ENCODE data around the gene NSG1.
A peak's percentile ranks its signal among the peaks of the same experiment; 100 is the strongest.
"Not testable (repeated sequence)": the region's sequence is repeated elsewhere in the genome, so short reads cannot be mapped to it uniquely, and the experiment has no call there.

Gene NSG1

DNA sequence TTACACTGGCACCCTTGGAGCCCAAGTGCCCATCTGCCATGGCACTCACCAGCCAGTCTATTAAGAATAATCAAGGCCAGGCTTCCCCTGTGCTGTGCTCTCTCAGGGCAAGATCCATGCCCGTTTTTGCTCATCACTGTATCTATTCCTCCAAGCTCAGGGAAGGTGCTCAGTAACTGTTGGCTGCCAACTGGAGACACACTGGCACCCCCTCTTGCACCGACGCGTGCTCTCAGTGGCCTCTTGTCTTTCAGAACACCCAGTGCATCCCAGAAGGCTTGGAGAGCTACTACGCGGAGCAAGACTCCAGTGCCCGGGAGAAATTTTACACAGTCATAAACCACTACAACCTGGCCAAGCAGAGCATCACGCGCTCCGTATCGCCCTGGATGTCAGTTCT is 30.1 kb downstream of the NSG1 start:
- Mint-ChIP-seq H3K4me1 (peaks cover 23% of the 10 kb centered on the region), H3K9me3 (no peaks in the 10 kb centered on the region), H3K4me3 (no peak overlapping the region), H3K27ac (no peak overlapping the region), H3K27me3 (no peaks in the 10 kb centered on the region), H3K36me3 (peaks cover 14% of the 10 kb centered on the region)

GRCh38 chr4:4417886-4418285 is 31.0 kb downstream of the NSG1 start:
- no peak overlapping the region for H3K27ac Mint-ChIP-seq
- no peaks in the 10 kb centered on the region for H3K9me3 Mint-ChIP-seq
- H3K27me3 Mint-ChIP-seq = no peaks in the 10 kb centered on the region
- H3K4me3 Mint-ChIP-seq = peak overlapping the region; percentile 7
- peaks cover 14% of the 10 kb centered on the region for H3K36me3 Mint-ChIP-seq
- peaks cover 23% of the 10 kb centered on the region for H3K4me1 Mint-ChIP-seq

- no peak overlapping the region for H3K4me3 Mint-ChIP-seq
- H3K36me3 Mint-ChIP-seq = peaks cover 16% of the 10 kb centered on the region
- no peak overlapping the region for H3K27ac Mint-ChIP-seq
Measured at GRCh38 chr4:4418676-4419390, 31.9 kb downstream of the NSG1 start.

DNA sequence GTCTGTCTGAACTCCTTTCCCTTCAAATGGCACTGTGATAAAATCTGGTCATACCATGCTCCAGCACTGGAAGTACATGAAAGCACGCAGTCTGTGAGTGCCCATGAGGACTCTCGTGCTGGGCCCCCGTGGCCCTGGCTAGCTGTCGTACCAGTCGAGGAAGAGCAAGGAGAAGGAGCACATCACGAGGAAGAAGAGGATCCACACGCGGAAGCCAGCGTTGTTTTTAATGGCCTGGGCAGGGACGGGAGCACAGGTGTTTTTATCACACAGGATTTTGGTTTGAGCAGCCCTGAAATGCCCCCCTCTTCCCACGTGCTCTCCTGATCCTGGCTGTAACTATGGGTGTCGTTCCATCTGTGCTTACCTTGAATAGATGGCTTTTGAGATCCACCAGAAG is 33.0 kb downstream of the NSG1 start:
- Mint-ChIP-seq H3K4me1 (peaks cover 23% of the 10 kb centered on the region), H3K4me3 (no peak overlapping the region), H3K36me3 (peaks cover 16% of the 10 kb centered on the region), H3K27me3 (no peaks in the 10 kb centered on the region), H3K9me3 (no peaks in the 10 kb centered on the region), H3K27ac (no peak overlapping the region)

More at GRCh38 chr4:4418676-4419390, 31.9 kb downstream of the NSG1 start:
- Mint-ChIP-seq H3K9me3 (no peaks in the 10 kb centered on the region), H3K4me1 (peaks cover 23% of the 10 kb centered on the region), H3K27me3 (no peaks in the 10 kb centered on the region)

DNA sequence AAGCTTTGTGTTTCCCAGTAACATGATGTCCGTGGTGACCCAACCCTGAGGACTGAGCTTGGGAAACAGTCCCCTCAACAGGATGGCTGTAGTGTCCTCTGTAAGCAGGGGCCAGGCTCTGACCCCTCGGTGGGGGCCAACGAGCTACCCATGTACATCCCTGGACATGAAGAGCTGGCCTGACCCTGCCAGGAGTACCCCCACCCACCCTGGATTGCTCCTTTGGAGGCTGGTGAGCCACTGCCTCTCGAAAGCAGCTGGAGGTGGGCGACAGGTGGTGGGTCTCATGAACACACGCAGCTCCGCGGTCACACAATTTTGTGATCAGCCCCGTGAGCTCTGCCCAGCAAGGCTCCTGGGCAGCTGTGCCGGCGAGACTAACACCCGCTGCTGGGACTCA is 33.5 kb downstream of the NSG1 start:
- Mint-ChIP-seq H3K4me1 (peaks cover 23% of the 10 kb centered on the region), H3K27ac (no peak overlapping the region), H3K4me3 (no peak overlapping the region), H3K9me3 (no peaks in the 10 kb centered on the region), H3K36me3 (peaks cover 16% of the 10 kb centered on the region), H3K27me3 (no peaks in the 10 kb centered on the region)

- Mint-ChIP-seq H3K4me3 (no peak overlapping the region), H3K4me1 (peaks cover 23% of the 10 kb centered on the region), H3K27ac (no peak overlapping the region), H3K9me3 (no peaks in the 10 kb centered on the region), H3K36me3 (peaks cover 15% of the 10 kb centered on the region), H3K27me3 (no peaks in the 10 kb centered on the region)
Measured at GRCh38 chr4:4421356-4421755, 34.5 kb downstream of the NSG1 start.

GRCh38 chr4:4422117-4422516 is 35.2 kb downstream of the NSG1 start:
- Mint-ChIP-seq H3K36me3 (peaks cover 11% of the 10 kb centered on the region), H3K4me1 (peaks cover 23% of the 10 kb centered on the region)
- H3K9me3 Mint-ChIP-seq, H3K27ac Mint-ChIP-seq, H3K4me3 Mint-ChIP-seq, H3K27me3 Mint-ChIP-seq: not testable (repeated sequence)

DNA sequence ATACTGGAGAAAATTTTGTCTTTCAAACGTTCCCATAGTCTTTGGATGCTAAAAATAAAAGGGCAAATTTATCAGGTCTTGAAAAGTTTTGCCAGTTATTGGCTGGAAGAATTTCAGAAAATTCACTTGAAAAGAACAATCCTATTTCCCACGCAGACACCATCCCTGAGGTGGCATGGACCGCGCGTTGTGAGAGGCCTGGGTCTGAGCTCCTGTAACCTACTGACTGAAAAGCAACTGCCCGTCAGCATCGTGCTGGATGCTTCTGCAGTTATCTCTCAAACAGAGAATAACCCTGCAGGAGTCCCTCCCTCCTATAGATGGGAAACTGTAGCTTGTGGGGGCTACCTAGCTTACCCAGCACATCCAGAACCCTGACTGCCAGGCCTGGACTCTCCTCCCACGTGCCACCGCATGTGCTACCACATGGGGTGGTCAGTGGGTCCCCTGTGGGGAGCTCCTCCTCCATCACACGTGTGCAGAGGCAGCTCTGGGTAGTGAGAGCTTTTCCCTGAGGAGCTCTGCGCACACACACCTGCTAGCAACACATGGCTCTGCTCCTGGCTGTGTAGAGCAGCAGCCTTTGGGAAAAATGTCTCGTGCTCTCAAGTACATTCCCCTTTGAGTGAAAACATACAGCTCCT is 36.1 kb downstream of the NSG1 start:
- H3K36me3 Mint-ChIP-seq = peaks cover 10% of the 10 kb centered on the region

DNA sequence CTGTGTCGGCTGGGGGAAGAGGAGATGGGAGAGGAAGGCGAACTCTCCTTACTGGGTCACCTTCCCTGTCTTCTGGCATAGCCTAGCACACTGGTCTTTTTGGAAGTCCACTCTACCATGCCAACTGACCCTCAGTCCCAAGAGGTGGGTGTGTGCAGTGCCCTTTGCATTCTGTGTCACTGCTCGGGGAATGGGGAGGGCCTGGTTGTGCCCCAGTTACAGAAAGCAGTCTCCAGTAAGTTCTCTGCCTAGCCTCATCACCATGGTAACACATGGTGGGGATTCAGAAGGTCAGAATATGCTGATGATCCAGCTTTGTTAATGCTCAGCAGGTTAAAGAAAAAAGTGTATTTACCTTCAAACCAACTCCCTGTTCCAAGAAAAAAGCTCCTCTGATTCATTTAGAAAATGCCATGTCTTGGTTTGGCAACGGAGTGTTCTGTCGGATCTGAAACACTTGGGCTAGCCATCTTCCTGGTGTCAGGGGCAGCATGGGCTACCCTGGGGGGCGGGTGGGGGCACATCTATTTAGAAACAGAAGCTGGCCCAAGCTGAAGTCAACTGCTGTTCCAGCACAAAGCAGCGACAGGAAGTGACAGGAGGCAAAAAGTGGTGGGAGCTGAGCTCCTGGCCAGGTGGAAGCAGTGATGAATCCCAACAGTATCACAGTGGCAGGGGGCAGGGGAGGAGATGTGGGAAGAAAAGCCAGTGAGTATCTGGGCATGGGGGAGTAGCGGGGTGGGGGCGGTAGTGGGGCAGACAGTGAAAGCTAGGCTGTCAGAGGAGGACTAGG is 37.0 kb downstream of the NSG1 start:
- Mint-ChIP-seq H3K9me3 (no peaks in the 10 kb centered on the region), H3K4me3 (no peak overlapping the region), H3K4me1 (peaks cover 10% of the 10 kb centered on the region), H3K27me3 (no peaks in the 10 kb centered on the region), H3K27ac (no peak overlapping the region), H3K36me3 (peaks cover 10% of the 10 kb centered on the region)

More for the DNA sequence above, 36.1 kb downstream of the NSG1 start:
- H3K4me3 Mint-ChIP-seq = no peak overlapping the region
- no peaks in the 10 kb centered on the region for H3K9me3 Mint-ChIP-seq
- H3K27ac Mint-ChIP-seq = no peak overlapping the region
- no peaks in the 10 kb centered on the region for H3K27me3 Mint-ChIP-seq
- peaks cover 20% of the 10 kb centered on the region for H3K4me1 Mint-ChIP-seq

GRCh38 chr4:4424499-4425115 is 37.7 kb downstream of the NSG1 start:
- peaks cover 10% of the 10 kb centered on the region for H3K36me3 Mint-ChIP-seq
- peaks cover 3% of the 10 kb centered on the region for H3K4me1 Mint-ChIP-seq
- H3K27ac Mint-ChIP-seq = no peak overlapping the region
- no peaks in the 10 kb centered on the region for H3K27me3 Mint-ChIP-seq
- H3K4me3 Mint-ChIP-seq = no peak overlapping the region
- no peaks in the 10 kb centered on the region for H3K9me3 Mint-ChIP-seq

- Mint-ChIP-seq H3K27me3 (no peaks in the 10 kb centered on the region), H3K9me3 (no peaks in the 10 kb centered on the region), H3K4me1 (no peaks in the 10 kb centered on the region), H3K36me3 (peaks cover 10% of the 10 kb centered on the region), H3K27ac (no peak overlapping the region), H3K4me3 (no peak overlapping the region)
Measured at GRCh38 chr4:4425119-4425690, 38.3 kb downstream of the NSG1 start.

GRCh38 chr4:4425696-4426095 is 38.8 kb downstream of the NSG1 start:
- H3K9me3 Mint-ChIP-seq = no peaks in the 10 kb centered on the region
- H3K27ac Mint-ChIP-seq = no peak overlapping the region
- H3K27me3 Mint-ChIP-seq = no peaks in the 10 kb centered on the region
- H3K4me1 Mint-ChIP-seq = no peaks in the 10 kb centered on the region
- H3K36me3 Mint-ChIP-seq = peaks cover 10% of the 10 kb centered on the region
- H3K4me3 Mint-ChIP-seq = no peak overlapping the region

GRCh38 chr4:4426511-4427120 is 39.7 kb downstream of the NSG1 start:
- H3K4me3 Mint-ChIP-seq = no peak overlapping the region
- no peaks in the 10 kb centered on the region for H3K4me1 Mint-ChIP-seq
- H3K27ac Mint-ChIP-seq = no peak overlapping the region
- H3K36me3 Mint-ChIP-seq = peaks cover 4% of the 10 kb centered on the region
- H3K9me3 Mint-ChIP-seq = no peaks in the 10 kb centered on the region
- H3K27me3 Mint-ChIP-seq = no peaks in the 10 kb centered on the region

DNA sequence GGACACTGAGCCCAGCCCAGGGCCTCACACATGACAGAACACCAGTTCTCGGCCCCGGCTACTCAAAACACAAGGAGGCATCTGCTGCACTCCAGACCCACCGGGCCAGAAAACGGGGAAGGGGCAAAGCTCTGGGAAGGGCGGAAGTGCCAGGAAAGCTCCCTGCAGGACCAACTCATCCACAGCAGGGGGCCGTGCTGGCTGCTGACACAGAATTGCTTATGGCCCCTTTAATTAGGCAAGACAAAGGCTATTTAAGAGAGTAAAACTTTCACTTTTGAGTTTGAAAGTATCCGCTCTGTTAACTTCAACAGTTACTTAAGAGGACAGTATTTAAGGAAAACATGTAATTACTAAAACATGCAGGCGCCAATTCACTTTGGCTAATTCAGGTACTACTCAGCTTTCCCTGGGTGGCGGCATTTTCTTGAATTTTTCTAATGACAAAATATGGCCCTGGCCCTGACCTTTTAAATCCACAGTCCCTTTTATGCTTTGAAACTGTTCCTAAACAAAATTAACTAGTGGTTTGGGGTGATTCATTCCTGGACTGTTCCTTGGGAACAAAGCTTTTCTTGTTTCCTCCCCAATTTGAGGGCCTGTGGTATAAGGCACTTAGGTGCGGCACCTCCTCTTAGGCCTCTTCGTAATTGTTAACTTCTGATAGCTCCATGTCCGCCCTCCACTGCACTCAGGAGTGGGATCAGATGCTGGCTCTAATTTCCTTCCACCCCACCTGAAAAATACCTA is 40.4 kb downstream of the NSG1 start:
- no peaks in the 10 kb centered on the region for H3K27me3 Mint-ChIP-seq
- peaks cover 3% of the 10 kb centered on the region for H3K36me3 Mint-ChIP-seq
- H3K27ac Mint-ChIP-seq = no peak overlapping the region
- H3K9me3 Mint-ChIP-seq = no peaks in the 10 kb centered on the region
- H3K4me1 Mint-ChIP-seq = no peaks in the 10 kb centered on the region
- no peak overlapping the region for H3K4me3 Mint-ChIP-seq
